GM19324 (cell line): ENCODE results near the gene UBL4B.

Source experiments
- ATAC-seq: cut with Tn5 transposase; IDR thresholded peaks from one replicate; pipeline ENCODE4 v1.9.1; 2021; ENCODE audit warnings: mild to moderate bottlenecking, moderate library complexity; ENCODE audit not compliant: unreplicated experiment, low FRiP score

UBL4B gene

DNA sequence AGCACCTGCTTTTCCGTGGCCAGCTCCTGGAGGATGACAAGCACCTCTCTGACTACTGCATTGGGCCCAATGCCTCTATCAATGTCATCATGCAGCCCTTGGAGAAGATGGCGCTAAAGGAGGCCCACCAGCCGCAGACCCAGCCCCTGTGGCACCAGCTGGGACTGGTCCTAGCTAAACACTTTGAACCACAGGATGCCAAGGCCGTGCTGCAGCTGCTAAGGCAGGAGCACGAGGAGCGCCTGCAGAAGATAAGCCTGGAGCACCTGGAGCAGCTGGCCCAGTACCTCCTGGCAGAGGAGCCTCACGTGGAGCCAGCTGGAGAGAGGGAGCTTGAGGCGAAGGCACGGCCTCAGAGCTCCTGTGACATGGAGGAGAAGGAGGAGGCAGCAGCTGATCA lies 413 bp downstream of the UBL4B start:
- ATAC-seq, result no peak

DNA sequence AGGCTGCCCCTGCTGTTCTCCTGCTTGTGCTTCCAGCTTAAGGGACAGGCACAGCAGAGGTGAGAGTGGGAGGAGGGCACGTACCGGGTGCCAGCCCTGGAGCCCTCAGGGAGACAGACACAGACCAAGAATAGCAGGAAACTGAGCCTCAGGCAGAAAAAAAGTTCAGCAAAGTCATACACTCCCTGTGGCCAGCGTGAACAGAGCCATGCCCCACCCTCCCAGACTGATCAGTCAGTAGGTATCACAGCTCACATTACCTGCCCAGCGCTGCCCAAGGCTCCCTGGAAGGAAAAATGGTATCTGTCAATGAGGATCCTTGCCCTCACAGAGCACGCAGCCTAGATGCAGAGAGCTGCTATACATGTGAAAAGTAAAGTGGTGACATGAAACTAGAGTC lies 1.3 kb downstream of the UBL4B start:
- no peak for ATAC-seq

DNA sequence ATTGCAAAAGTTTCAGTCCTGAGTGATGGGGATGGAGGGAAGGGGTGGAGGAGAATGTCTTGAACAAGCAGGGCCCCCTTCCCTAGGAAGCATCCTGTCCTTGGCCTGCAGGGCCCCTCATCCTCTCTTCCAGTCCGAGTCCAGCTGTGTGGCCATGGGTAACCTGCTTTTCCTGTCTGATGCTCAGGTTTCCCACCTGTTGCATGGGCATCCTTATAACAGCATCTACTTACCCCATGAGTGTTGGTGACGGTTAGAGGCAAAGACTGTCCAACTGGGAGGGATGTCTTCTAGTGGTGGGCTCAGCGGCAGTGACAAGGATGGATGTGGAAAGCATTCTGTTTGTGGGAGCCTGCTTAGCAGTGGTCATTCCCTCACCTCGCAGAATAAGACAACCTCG lies 1.9 kb downstream of the UBL4B start:
- no peak for ATAC-seq

DNA sequence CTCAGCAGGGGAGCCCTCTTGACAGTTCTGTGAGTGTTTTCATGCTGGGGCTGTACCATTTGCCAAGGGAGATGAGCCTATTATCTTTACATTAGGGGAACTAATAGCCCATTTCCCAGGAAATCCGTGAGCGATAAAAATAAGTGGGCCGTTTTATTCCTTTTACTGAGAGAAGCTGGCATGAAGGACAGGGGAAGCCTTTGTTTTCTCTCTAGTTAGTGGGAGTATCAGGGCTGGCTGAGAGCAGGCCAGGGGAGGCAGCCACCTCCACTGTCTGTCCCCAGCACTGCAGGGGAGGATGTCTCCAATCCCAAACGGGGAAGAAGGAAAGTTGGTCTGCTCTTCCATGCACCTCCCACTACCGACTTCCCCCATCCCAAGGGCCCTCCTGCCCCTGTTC lies 2.5 kb downstream of the UBL4B start:
- no peak for ATAC-seq

DNA sequence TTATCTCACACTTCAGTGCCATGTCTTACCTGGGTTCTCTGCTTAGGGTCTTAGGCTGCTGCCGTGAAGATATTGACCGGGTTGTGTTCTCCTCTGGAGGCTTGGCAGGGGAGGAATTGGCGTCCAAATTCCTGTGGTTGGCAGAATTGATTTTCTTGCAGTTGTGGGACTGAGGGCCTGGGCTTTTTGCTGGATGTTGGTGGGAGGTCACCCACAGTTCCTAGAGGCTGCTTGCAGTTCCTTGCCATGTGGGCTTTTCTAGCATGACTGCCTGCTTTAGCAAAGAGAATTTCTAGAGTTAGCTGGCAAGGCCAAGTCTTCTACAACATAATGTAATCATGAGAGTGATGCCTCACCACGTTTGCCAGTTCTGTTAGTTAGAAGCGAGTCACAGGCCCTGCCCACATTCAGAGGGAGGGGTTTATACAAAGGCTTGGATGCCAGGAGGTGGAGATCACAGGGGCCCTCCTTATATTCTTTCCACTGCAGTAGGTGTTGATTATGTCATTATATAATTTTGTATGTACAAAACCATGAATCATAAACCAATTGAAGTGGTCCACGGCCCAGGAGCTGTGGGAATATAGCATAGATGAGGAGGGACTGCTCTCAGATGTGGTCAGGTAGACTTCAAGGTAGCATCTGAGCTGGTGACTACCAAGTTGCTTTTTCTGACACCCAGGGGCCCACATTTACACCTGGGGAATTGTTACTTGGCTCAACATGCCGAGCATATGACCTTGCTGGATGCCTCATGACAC lies 6.6 kb downstream of the UBL4B start:
- ATAC-seq, result no peak

DNA sequence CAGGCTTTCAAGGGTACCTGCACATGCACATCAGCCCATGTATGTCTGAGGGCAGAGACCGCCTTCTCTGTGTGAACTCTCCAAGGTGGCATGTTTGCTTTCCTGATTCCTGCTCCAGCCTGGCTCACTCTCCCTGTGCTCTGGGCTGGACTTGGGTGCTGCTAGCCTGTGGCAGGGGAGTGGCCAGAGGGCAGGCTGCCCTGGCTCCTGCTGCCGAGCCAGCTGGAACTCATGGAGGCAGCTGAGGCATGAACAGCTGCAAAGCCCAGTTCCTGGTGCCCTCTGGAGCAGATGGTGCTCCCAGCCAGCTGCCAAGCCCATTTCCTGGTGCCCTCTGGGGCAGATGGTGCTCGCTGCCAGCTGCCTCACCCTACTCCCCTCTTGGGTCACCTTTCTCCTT lies 7.6 kb downstream of the UBL4B start:
- ATAC-seq, result no peak

DNA sequence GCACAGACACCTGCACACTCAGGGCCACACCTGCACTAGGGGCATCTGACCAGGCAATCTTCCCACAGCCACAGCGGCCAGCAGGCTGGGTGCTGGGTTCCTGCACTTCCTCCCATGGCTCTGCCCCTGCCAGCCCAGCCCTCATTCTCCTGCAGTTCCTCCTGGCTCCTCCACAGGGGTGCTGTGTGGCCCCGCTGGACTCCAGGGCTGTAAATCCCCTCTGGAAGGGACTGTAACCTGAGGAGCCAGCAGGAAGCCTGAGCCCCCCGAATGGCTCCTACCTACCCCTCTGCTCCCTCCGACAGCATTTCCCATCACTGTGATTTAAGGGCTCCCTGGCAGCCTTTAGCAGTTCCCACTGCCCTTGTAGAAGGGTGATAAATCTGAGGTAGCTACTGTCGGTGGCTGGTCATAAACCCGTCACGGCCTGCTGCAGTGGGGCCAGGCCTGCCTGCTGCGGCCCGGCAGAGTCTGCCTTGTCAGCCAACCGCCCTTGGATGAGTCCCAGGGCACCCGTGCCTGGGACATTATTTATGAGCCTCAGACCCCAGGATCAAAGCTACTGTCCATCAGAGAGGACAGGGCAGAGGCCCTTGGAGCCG lies 8.8 kb downstream of the UBL4B start:
- no peak for ATAC-seq

DNA sequence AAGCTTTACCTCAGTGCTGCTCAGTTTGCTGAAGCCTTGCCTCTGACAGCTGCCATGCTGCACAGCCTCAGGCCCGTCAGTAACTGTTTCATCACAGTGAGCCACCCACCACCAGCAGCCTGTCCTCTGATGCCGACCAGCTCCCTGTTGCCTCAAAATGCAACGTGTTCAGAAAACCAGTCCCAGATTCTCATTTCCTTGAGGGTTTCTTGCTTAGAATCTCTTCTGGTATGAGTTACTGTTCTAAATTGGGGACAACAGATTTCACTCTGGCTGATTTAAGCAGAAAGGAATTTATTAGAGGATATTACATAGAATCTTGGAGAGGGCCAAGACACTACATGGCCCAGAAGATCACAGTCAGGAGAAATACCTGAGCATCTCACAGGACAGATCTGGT lies 11.0 kb downstream of the UBL4B start:
- ATAC-seq, result no peak

DNA sequence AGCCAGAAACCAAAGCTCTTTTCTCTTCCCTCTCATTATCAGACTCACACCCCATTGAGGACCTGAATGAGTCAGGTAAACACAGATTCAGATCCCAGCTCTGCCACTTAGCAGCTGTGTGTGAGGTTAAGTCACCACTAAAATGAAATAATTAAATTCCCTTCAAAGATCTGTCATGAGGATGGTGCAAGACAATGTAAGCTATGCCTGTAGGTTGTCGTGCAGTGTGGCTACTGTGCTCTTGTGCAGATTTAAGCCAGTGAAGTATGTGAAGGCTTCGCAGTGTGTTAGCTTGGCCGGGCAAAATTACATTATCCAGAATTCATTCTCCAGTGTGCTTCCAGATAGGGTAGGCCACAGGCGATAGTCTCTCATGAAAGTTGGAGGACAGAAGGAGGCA lies 13.6 kb downstream of the UBL4B start:
- no peak for ATAC-seq

DNA sequence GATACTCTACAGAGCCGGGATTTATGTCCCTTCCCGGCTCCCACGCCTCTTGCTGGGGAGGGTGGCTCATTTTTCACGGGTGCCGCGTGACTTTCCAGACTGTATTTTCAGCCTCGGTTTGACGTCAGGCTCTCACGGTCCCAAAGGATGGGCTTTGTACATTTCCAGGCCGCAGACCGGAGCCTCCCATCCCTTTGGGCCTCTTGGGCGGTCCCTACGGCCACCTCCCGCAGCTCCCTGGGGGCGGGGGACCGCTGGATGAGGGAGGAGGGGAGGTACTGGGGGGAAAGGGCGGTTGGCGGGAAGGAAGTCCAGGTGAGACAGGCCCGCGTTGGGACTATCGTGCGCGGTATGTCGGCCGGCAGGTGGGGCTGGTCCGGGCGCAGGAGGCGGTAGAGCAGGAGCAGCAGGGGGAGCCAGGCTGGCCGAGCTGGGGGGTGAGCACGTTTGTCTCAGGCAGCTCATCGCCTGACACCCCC lies 17.9 kb downstream of the UBL4B start:
- no peak for ATAC-seq

DNA sequence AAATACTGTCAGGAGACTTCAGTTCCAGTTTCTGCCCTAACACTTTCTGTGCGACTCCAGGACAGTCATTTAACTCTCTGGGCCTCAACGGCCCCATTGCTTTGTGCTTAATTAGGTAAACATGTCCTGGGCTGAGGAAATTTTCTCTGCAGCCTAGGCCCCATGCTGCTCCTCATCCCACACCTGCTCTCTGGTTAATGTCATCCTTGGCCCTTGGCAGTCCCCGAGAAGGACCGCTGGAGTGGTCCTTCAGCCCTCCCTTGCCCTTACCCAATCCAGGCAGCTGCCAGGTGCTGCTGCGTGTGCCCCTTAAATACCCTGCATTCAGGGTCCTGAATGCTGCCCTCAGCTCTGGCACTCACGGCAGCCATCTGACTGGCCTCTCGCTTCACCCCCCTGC lies 18.7 kb downstream of the UBL4B start:
- ATAC-seq, result no peak

DNA sequence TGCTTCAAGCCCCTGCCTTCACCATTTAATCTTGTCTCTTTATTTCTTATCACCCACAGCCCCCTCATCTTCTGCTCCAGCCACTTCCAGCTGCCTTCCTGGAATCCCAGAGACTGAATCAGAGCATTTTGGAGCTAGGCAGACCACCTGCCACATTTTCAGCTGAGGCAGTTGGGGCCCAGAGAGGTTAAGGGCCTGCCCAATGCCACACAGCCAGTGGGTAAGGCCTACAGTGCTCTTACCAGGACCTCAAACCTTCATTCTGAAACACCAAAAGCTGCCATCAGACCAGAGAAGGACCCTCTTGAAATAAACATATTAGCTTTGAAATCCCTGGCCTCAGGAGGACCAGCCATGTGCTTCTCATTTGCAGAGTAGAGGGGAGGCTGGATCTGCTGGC lies 20.4 kb downstream of the UBL4B start:
- no peak for ATAC-seq

DNA sequence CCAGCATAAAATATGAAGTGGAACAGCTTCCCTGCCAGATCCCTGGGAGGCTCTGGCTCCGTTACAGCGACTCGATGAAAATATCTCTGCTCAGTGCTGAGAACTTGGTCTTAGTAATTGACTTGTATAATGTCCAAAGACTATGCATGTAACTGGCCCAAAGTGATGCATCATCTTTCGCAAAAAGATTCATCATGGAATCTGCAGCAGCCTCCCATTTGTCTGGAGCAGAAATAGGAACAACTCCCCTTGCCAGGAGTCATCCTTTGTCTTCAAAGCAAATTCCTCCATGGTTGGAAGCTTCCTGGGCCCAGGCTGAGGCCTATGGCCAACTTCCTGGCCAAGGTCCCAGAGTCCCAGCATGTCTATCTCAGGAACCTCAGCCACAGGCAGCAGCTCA lies 21.2 kb downstream of the UBL4B start:
- ATAC-seq, result no peak

DNA sequence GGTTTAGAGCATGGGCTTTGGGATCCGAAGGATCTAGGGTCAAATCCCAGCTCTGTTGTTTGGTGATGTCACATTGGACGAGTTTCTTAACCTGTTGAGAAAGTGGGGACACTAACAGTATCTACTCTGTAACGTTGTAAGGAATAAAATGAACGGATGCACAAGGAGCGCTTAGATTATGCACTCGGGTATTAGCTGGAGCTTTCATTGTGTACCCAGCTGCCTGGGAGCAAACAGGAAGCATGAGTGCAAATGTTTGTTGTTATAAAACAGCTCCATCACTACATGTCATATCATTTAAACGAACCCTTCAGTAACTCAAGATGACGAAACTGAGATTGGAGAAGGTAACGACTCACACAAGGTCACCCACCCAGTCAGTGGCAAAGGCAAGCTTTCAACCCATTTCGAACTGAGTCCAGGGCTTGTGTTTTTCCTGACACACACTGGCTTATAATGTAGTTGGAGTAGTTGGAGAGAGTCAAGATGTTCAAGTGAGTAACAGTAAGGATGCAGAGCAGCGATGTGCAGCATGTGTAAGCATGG lies 21.9 kb downstream of the UBL4B start:
- no peak for ATAC-seq

DNA sequence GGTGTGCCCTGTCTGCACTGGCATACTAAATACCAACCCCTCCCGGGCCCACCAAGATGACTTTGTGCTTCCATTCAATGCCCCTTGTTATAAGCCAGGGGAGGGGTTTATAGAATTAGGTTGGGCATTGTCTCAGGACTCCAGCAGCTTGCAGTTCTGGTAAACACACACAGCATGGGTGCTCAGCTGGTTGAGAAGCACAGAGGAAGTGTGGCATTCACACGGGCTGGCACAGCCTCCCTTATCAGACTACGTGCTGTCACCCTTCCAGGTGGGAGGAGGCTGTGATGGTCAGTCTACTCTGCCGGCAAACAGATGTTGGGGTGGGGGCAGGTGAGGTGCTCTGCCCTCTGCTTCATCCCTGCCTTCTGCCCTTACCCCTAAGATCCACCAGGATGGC lies 23.0 kb downstream of the UBL4B start:
- ATAC-seq, result no peak

DNA sequence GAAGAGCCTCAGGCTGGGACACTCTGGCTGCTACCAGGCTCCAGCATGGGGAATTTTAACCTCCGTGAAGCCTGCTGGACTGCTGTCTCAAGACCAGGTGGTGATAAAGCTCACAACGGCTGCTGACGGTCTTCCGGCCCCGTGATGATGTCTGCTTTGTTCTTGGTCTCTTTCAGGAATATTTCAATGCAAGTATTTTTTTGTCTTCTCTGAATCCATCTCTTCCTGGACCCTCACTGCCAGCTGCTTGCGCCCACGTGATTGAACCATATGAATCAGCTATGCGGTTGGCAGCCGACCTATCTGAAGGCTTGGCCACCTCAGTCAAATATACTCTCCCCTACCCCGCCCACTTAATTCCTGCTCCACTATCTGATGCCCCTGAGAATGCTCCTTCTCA lies 23.4 kb downstream of the UBL4B start:
- ATAC-seq, result no peak

DNA sequence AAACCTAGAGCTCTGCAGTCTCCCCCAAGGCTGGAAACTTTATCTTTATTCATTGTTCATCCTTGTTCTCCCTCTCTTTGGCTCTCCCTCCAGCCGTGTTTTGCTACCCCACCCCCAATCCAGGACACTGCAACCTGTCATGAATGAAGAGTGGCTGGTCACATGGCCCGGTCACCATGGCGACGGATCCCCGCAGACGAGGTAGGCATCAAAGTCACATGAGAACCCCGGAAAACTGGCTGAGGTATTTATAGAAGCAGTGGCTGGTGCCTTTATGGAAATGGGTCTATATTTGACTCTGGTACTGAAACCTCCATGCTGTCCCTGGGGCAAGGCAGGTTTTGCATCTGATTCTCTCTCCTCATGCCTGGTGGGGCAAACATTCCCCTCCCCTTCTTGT lies 24.7 kb downstream of the UBL4B start:
- no peak for ATAC-seq

DNA sequence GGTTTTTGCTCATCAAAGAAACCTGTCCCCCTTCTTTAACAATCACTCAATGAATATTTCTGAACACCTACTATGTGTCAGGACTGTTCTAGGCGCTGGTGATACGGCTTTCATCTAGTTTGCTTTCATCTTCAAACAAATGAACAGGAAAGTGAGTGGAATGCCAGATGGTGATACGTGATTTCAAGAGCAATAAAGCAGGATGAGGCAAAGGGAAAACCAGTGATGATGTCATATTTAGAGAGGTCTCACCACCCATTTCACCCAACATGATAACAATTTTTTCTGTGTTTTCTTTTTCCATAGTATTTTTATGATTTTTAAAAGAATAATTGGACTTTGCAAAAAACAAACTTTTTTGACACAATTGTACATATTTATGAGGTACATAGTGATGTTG lies 26.7 kb downstream of the UBL4B start:
- no peak for ATAC-seq

DNA sequence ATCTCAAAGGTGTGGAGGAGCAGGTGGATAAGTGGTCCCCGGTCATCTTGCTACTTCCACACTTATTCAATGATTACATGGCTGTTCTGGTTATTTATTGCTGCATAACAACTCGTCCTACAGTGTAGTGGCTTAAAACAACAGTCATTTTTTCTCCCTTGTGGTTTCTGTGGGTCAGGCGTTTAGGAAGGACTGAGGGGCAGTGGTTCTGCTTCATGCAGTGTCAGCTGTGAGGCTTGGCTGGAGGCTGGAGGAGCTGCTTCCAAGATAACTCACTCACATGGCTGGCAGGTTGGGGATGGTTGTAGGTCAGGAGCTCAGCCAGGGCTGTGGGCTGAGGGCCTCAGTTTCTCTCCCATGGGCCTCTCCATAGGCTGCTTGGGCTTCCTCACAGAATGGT lies 32.1 kb downstream of the UBL4B start:
- ATAC-seq, result no peak

DNA sequence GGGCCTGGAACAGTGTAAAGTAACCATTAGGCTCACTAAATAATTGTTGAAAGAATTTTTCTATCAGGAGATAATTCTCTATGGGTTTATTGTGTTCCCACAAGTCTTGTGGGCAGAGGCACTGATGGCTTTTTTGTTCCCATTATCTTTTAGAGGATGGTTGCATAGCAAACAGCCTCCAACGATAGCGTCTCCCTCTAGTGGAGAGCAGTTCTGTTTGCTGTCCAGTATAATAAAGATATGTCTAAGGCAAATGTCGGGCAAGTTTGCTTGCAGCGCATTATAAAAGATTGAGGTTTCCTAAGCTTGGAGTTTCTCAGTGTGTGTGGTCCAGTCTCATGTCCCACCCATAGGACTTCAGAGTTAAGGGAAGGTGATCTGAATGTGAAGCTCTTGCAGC lies 36.7 kb downstream of the UBL4B start:
- no peak for ATAC-seq

DNA sequence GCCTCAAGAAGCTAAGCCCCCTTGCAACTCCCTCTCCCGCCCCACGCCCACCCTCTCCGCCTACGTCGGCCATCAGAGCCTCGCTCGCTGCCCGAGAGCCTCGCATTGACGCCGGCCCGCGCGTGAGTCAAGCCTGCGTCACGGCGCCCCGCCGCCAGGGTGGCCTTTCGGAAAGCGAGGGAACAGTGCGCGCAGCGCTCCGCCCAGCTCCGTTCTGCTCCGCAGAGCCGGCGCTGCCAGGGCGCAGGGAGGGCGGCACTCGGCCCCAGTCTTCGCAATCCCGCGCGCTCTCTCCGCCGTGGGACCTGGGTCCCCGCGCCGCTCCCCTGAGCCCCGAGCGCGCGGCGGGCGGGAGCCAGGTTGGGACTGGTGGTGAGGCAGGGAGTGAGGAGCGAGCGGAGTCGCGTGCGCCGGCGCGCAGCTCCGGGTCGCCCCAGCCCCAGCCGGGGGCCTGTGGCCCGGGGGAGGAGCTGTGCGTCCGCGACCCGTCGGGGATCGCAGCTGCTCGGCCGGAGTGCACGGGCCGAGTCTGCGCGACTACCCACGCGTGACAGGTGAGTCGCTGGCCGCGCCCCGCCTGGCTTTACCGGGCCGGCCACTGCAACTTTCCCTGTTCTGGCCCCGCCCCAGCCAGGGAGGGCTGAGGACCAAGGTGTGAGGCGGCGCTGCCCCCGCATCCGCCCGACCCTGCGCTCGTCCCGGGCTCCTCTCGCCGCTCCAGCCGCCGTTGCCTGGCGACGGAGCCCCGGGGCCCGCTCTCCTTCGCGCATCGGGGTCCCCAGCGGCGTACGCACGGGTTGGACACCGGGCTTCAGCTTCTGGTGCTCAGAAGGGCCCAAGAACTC lies 38.3 kb downstream of the UBL4B start, which contains the start of gene SLC6A17:
SLC6A17 (plus strand) TSS at position 165 of the 845 bp plus-strand sequence. CDS start 16,436 bp downstream, outside the sequence.
- ATAC-seq, result no peak
